Small intestine (tissue), 7 donors: Measurements from ENCODE around the gene ATL3. TPM values are rescaled to one million over a fixed set of nuclear protein-coding genes. Genes with fewer than 3 reads are reported as not detected.
A peak's percentile ranks its signal among the peaks of the same experiment; 100 is the strongest.
"Not testable (repeated sequence)": the region's sequence is repeated elsewhere in the genome, so short reads cannot be mapped to it uniquely, and the experiment has no call there.

Experiments used
- DNase-seq, 2 donors: peaks; one replicate each; pipeline versions ENCODE4 v3.0.0 to v3.0.0-alpha.2; 2013
- FAIRE-seq: peaks from 2 replicates; lab custom pipeline; 2012; peaks lifted over from hg19 to GRCh38; lab: Jason Lieb, UNC
- H3K27ac ChIP-seq, 3 donors: one replicate each; pipeline ENCODE4 v1.5.1; 2013; ENCODE audit warnings: low read length in 2 of 3, mild to moderate bottlenecking in 2 of 3, control low read depth in 1 of 3, inconsistent platforms in 1 of 3, low read depth in 1 of 3, moderate library complexity in 1 of 3
- H3K27me3 ChIP-seq, 3 donors: one replicate each; pipeline ENCODE4 v1.6.1; 2013; ENCODE audit warnings: low read length in 3 of 3, inconsistent platforms in 1 of 3; ENCODE audit not compliant: control insufficient read depth in 3 of 3, insufficient read depth in 3 of 3
- H3K36me3 ChIP-seq, 3 donors: one replicate each; pipeline ENCODE4 v1.6.1; 2013; ENCODE audit warnings: low read length in 3 of 3, inconsistent platforms in 1 of 3, low read depth in 1 of 3, mild to moderate bottlenecking in 1 of 3, moderate library complexity in 1 of 3; ENCODE audit not compliant: control insufficient read depth in 3 of 3, insufficient read depth in 2 of 3
- H3K4me1 ChIP-seq, 3 donors: one replicate each; pipeline ENCODE4 v1.6.1; 2013; ENCODE audit warnings: low read length in 2 of 3, inconsistent platforms in 1 of 3, low read depth in 1 of 3, mild to moderate bottlenecking in 1 of 3, moderate library complexity in 1 of 3; ENCODE audit not compliant: control insufficient read depth in 3 of 3, insufficient read depth in 2 of 3
- H3K4me3 ChIP-seq, 3 donors: one replicate each; pipeline ENCODE4 v1.5.1; 2013; ENCODE audit warnings: low read length in 3 of 3, control low read depth in 1 of 3, inconsistent platforms in 1 of 3, low read depth in 1 of 3, mild to moderate bottlenecking in 1 of 3, moderate library complexity in 1 of 3
- H3K9me3 ChIP-seq, 2 donors: one replicate each; pipeline ENCODE4 v1.6.1; 2013; ENCODE audit warnings: low read depth in 1 of 2, low read length in 1 of 2; ENCODE audit not compliant: control insufficient read depth in 2 of 2, insufficient read depth in 1 of 2
- WGBS, 3 donors: extraction: QIAGEN DNeasy Blood & Tissue Kit; methylation state at CpG; one replicate each; pipeline ENCODE4 v1.1.7; 2013; 5-methylcytosine and 5-hydroxymethylcytosine counted together
- polyA plus RNA-seq, 4 donors: library from polyadenylated mRNA; stranded (reverse) in 3 of 4; unstranded in 1 of 4; fragments of 200-250 nt in 3 of 4; fragments of 120-200 nt in 1 of 4; gene quantifications; one replicate each; pipeline versions ENCODE4 v1.2.1 to v1.2.3, GENCODE V29; 2013
- donor health status: healthy with polysubstance abuse.
- donor health status: control.
- donor health status: control.
- donor health status: Bipolar disorder and iron deficiency.
- donor health status: healthy.

The ATL3 gene
- polyA plus RNA-seq, 4 donors: 4.6 to 11.6 (median 8.3) TPM

DNA sequence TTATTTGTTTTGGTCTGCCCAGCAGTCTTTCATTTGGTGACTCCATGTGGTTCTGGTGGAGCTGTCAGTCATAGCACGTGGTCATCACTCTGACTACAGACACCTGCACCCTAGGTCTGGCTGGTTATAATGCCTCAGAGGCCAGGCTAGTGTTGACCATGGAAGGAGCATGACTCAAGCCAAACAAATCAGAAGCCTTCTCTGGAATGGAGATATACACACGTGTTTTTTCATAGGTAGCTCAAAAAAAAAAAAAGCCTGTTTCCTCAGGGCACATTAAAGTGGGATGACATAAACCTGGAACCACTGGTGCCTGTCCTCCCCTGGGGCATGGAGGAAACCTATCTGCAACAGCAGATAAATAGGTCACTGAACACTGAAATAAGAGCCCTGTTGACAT is 48.9 kb downstream of the ATL3 start:
- H3K36me3 ChIP-seq: no peaks in the 10 kb centered on the region
- H3K27ac ChIP-seq: no peak overlapping the region
- no peaks in the 10 kb centered on the region for H3K4me1 ChIP-seq
- H3K9me3 ChIP-seq: no peaks in the 10 kb centered on the region
- no peak for DNase-seq
- H3K27me3 ChIP-seq: peaks cover 0 to 3% (median 0%) of the 10 kb centered on the region in 3 donors
- WGBS, 3 donors: 41 to 60% (median 44%) methylated on average over 2 of the region's 2 CpGs
- H3K4me3 ChIP-seq: no peak overlapping the region
- no peak for FAIRE-seq

DNA sequence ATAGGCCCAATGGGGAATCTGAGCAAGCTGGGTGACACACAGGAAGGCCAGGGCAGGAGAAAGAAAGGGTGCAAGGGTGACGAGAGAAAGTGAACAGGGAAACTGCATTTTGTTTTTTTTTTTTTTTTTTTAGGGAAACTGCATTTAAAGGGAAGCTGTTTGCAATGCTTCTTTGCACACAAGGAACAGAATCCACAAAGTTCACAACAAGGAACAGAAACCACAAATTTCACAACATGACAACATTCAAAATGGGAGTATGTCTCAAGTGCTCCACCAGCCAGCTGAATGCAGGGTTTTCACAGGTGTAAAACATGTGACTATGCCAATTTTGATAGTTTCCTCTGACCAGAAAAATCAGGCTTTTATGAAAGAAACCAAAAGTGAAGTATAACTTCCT is 50.1 kb downstream of the ATL3 start:
- FAIRE-seq (no peak), DNase-seq (no peak)
- H3K4me3 ChIP-seq: no peak overlapping the region
- no peaks in the 10 kb centered on the region for H3K9me3 ChIP-seq
- no peak overlapping the region for H3K27ac ChIP-seq
- 63 to 81% (median 68%) methylated on average over 1 of the region's 1 CpG for WGBS, 3 donors
- H3K4me1 ChIP-seq: no peaks in the 10 kb centered on the region
- no peaks in the 10 kb centered on the region for H3K36me3 ChIP-seq
- peaks cover 0 to 3% (median 0%) of the 10 kb centered on the region in 3 donors for H3K27me3 ChIP-seq

- FAIRE-seq: no peak
- Histone ChIP-seq H3K4me1 (no peaks in the 10 kb centered on the region), H3K27me3 (peaks cover 0 to 3% (median 0%) of the 10 kb centered on the region in 3 donors), H3K9me3 (no peaks in the 10 kb centered on the region), H3K27ac (no peak overlapping the region), H3K36me3 (no peaks in the 10 kb centered on the region), H3K4me3 (no peak overlapping the region)
- WGBS, 3 donors: 16 to 52% (median 30%) methylated on average over 6 of the region's 6 CpGs
- DNase-seq: peak in 1 of 2 donors; percentile 32
Measured at GRCh38 chr11:63619967-63620366, 51.2 kb downstream of the ATL3 start.

DNA sequence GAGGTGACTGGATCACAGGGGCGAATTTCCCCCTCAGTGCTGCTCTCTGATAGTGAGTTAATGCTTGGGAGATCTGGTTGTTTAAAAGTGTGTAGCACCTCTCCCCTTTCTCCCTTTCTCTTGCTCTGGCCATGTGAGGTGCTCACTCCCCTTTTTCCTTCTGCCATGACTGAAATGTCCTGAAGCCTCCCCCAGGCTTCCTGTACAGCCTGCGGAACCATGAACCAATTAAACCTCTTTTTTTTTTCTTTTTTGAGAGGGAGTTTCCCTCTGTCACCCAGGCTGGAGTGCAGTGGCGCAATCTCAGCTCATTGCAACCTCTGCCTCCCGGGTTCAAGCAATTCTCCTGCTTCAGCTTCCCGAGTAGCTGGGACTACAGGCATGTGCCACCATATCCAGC is 53.5 kb downstream of the ATL3 start:
- not testable (repeated sequence) for H3K4me3 ChIP-seq, H3K36me3 ChIP-seq, H3K9me3 ChIP-seq, FAIRE-seq, H3K27ac ChIP-seq, DNase-seq, H3K4me1 ChIP-seq
- WGBS, 3 donors: 87 to 99% (median 90%) methylated on average over 5 of the region's 5 CpGs
- H3K27me3 ChIP-seq: peaks cover 0 to 17% (median 0%) of the 10 kb centered on the region in 3 donors

- H3K27ac ChIP-seq: no peak overlapping the region
- H3K36me3 ChIP-seq: no peaks in the 10 kb centered on the region
- no peak overlapping the region for H3K4me3 ChIP-seq
- H3K27me3 ChIP-seq: peaks cover 0 to 17% (median 0%) of the 10 kb centered on the region in 3 donors
- H3K4me1 ChIP-seq: peaks cover 0 to 8% (median 2%) of the 10 kb centered on the region in 3 donors
- DNase-seq: no peak
- FAIRE-seq: no peak
- WGBS, 3 donors: 74 to 84% (median 82%) methylated on average over 3 of the region's 3 CpGs
- H3K9me3 ChIP-seq: no peaks in the 10 kb centered on the region
Measured at GRCh38 chr11:63616953-63617352, 54.2 kb downstream of the ATL3 start.

GRCh38 chr11:63614136-63614671 is 57.0 kb downstream of the ATL3 start, which contains the start of gene PLAAT3:
Gene PLAAT3, minus strand, starts transcription at chr11:63614433. Its CDS starts 419 bp downstream, at chr11:63614014.
- peak; percentile 54 for DNase-seq
- H3K36me3 ChIP-seq: no peaks in the 10 kb centered on the region
- no peaks in the 10 kb centered on the region for H3K9me3 ChIP-seq
- WGBS, 3 donors: 0 to 1% (median 0%) methylated on average over 42 to 53 of the region's 53 CpGs
- FAIRE-seq: no peak
- H3K27ac ChIP-seq: peak within 1 kb of the TSS in 2 of 3 donors; percentile 42 to 71
- H3K27me3 ChIP-seq: peaks cover 0 to 21% (median 0%) of the 10 kb centered on the region in 3 donors
- peaks cover 5 to 17% (median 8%) of the 10 kb centered on the region in 3 donors for H3K4me1 ChIP-seq
- H3K4me3 ChIP-seq: peak within 1 kb of the TSS; percentile 51 to 75 (median 59)

- H3K27ac ChIP-seq: peak overlapping the region in 1 of 3 donors; percentile 71
- peak overlapping the region; percentile 51 to 75 (median 59) for H3K4me3 ChIP-seq
- DNase-seq (peak; percentile 25 to 63), FAIRE-seq (no peak)
- H3K9me3 ChIP-seq: no peaks in the 10 kb centered on the region
- H3K36me3 ChIP-seq: no peaks in the 10 kb centered on the region
- WGBS, 3 donors: 2 to 6% (median 4%) methylated on average over 43 to 45 of the region's 45 CpGs
- peaks cover 0 to 21% (median 0%) of the 10 kb centered on the region in 3 donors for H3K27me3 ChIP-seq
- H3K4me1 ChIP-seq: peaks cover 5 to 22% (median 11%) of the 10 kb centered on the region in 3 donors
Measured at GRCh38 chr11:63613517-63614135, 57.5 kb downstream of the ATL3 start.

GRCh38 chr11:63612181-63612580 is 59.0 kb downstream of the ATL3 start:
- Histone ChIP-seq H3K4me1 (peaks cover 5 to 22% (median 11%) of the 10 kb centered on the region in 3 donors), H3K36me3 (no peaks in the 10 kb centered on the region), H3K4me3 (no peak overlapping the region), H3K27ac (no peak overlapping the region), H3K27me3 (peaks cover 0 to 21% (median 0%) of the 10 kb centered on the region in 3 donors), H3K9me3 (no peaks in the 10 kb centered on the region)
- DNase-seq (no peak), FAIRE-seq (no peak)
